ENCODE measurements around the gene SH3YL1.

Gene SH3YL1

GRCh38 chr2:177733-178132 lies 86.1 kb downstream of the SH3YL1 start:
- Histone ChIP-seq H3K9me2 (replicated peaks; ENCODE audit: insufficient read depth, low read length) (no peaks in the 10 kb centered on the region), H3F3A (ENCODE audit: insufficient read depth, low read length) (no peaks in the 10 kb centered on the region), H3K27me3 (replicated peaks; ENCODE audit: insufficient read depth, low read length) (no peaks in the 10 kb centered on the region), H2AFZ (ENCODE audit: low read length) (no peak overlapping the region), H3K9ac (ENCODE audit: low read length) (no peak overlapping the region), H4K20me1 (ENCODE audit: insufficient read depth, low read length) (no peaks in the 10 kb centered on the region), H3K4me2 (ENCODE audit: low read depth, low read length) (no peak overlapping the region), H3K27ac (ENCODE audit: low read length) (no peak overlapping the region), H3K79me2 (ENCODE audit: low read length) (no peaks in the 10 kb centered on the region), H3K9me3 (replicated peaks; ENCODE audit: insufficient read depth, low read length) (no peaks in the 10 kb centered on the region), H3K4me3 (ENCODE audit: low read length) (no peak overlapping the region), H3K4me1 (ENCODE audit: low read length) (no peaks in the 10 kb centered on the region), H3K36me3 (replicated peaks; ENCODE audit: insufficient read depth, low read length) (no peaks in the 10 kb centered on the region)
- no peak for TF ChIP-seq EZH2phosphoT487 (IDR thresholded peaks at IDR 0.05; ENCODE audit: low read length)
- no peak for TF ChIP-seq EZH2 (optimal IDR thresholded peaks at IDR 0.05; ENCODE audit: low read depth, low read length)
- TF ChIP-seq, protein P1, sequence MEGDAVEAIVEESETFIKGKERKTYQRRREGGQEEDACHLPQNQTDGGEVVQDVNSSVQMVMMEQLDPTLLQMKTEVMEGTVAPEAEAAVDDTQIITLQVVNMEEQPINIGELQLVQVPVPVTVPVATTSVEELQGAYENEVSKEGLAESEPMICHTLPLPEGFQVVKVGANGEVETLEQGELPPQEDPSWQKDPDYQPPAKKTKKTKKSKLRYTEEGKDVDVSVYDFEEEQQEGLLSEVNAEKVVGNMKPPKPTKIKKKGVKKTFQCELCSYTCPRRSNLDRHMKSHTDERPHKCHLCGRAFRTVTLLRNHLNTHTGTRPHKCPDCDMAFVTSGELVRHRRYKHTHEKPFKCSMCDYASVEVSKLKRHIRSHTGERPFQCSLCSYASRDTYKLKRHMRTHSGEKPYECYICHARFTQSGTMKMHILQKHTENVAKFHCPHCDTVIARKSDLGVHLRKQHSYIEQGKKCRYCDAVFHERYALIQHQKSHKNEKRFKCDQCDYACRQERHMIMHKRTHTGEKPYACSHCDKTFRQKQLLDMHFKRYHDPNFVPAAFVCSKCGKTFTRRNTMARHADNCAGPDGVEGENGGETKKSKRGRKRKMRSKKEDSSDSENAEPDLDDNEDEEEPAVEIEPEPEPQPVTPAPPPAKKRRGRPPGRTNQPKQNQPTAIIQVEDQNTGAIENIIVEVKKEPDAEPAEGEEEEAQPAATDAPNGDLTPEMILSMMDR (IDR thresholded peaks at IDR 0.05; ENCODE audit: low read length): no peak
- DNase-seq: no peak

- Histone ChIP-seq H3K36me3 (replicated peaks; ENCODE audit: insufficient read depth, low read length) (no peaks in the 10 kb centered on the region), H3K9me3 (replicated peaks; ENCODE audit: insufficient read depth, low read length) (no peaks in the 10 kb centered on the region), H3F3A (ENCODE audit: insufficient read depth, low read length) (no peaks in the 10 kb centered on the region), H2AFZ (ENCODE audit: low read length) (no peak overlapping the region), H3K4me1 (ENCODE audit: low read length) (no peaks in the 10 kb centered on the region), H3K79me2 (ENCODE audit: low read length) (no peaks in the 10 kb centered on the region), H3K4me3 (ENCODE audit: low read length) (no peak overlapping the region), H3K9me2 (replicated peaks; ENCODE audit: insufficient read depth, low read length) (no peaks in the 10 kb centered on the region), H3K9ac (ENCODE audit: low read length) (no peak overlapping the region), H4K20me1 (ENCODE audit: insufficient read depth, low read length) (no peaks in the 10 kb centered on the region), H3K27ac (ENCODE audit: low read length) (no peak overlapping the region), H3K27me3 (replicated peaks; ENCODE audit: insufficient read depth, low read length) (no peaks in the 10 kb centered on the region), H3K4me2 (ENCODE audit: low read depth, low read length) (no peak overlapping the region)
- TF ChIP-seq EZH2 (optimal IDR thresholded peaks at IDR 0.05; ENCODE audit: low read depth, low read length): no peak
- no peak for TF ChIP-seq EZH2phosphoT487 (IDR thresholded peaks at IDR 0.05; ENCODE audit: low read length)
- TF ChIP-seq, protein P1 (IDR thresholded peaks at IDR 0.05; ENCODE audit: low read length): no peak
- DNase-seq: no peak
Measured at GRCh38 chr2:176917-177316, 86.9 kb downstream of the SH3YL1 start.

DNA sequence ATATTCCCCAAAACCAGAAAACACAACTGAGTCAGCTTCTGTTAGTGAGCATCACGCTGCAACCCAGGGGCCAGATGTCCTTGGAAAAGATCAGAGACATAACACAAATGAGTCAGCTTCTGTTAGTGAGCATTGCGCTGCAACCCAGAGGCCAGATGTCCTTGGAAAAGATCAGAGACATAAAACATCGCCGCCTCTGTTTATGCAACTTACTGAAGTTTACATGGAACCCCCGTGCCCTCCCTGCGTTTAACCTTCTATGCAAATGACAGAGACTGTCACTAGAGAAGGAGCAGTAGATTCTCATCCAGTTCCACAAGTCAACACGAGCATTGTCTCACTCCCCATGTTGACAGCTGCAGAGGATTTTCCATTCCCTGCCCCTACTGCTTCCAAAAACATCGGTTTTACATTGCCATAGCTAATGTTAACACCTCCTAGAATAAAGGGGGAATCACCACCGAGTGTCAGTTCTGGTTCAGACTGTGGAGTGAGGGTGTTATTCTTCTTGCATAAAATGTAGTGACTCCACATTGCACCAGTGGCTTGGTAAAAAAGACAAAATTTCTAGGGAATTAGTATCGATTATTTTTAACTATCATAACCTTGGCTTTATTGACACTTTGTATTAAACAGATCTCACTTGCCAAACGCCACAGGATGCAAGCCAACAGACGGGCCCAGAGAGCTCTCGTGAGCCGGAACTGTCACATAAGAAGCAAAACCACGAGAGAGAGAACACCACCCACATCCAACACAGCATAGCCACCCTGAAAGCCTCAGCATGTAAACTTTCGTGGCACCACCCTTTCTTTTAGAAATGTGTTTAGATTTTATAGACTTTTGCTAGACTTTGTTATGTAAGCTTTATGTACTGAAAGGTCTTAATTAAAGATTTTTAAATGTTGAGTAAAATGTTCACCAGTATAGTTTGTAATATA lies 87.7 kb downstream of the SH3YL1 start:
- TF ChIP-seq, protein P1 (IDR thresholded peaks at IDR 0.05; ENCODE audit: low read length): no peak
- Histone ChIP-seq H2AFZ (ENCODE audit: low read length) (no peak overlapping the region), H3K9ac (ENCODE audit: low read length) (no peak overlapping the region), H3K9me2 (replicated peaks; ENCODE audit: insufficient read depth, low read length) (no peaks in the 10 kb centered on the region), H3F3A (ENCODE audit: insufficient read depth, low read length) (no peaks in the 10 kb centered on the region), H3K9me3 (replicated peaks; ENCODE audit: insufficient read depth, low read length) (no peaks in the 10 kb centered on the region), H4K20me1 (ENCODE audit: insufficient read depth, low read length) (no peaks in the 10 kb centered on the region), H3K36me3 (replicated peaks; ENCODE audit: insufficient read depth, low read length) (no peaks in the 10 kb centered on the region), H3K79me2 (ENCODE audit: low read length) (no peaks in the 10 kb centered on the region), H3K4me2 (ENCODE audit: low read depth, low read length) (no peak overlapping the region), H3K27me3 (replicated peaks; ENCODE audit: insufficient read depth, low read length) (no peaks in the 10 kb centered on the region), H3K4me1 (ENCODE audit: low read length) (no peaks in the 10 kb centered on the region), H3K4me3 (ENCODE audit: low read length) (no peak overlapping the region), H3K27ac (ENCODE audit: low read length) (no peak overlapping the region)
- DNase-seq: no peak

Data from MM.1S (cell line).